Stimulated activated memory B cell treated with anti-CD40 and anti-IgM and Interleukin-4, amounts not matched to agents 10 μg/mL and 1 μg/mL and 100 μg/mL, for 72 hours (primary cell): ENCODE results near the gene TKTL2.

Experiments used
- ATAC-seq: fragments of 150-1000 bp; cut with Tn5 transposase; 2 replicates; pipeline ENCODE4 v1.10.0; 2021
- H3K27ac Mint-ChIP-seq: one replicate; pipeline ENCODE4 v1.8.0; 2022; ENCODE audit warnings: mild to moderate bottlenecking, mixed read lengths
- H3K27me3 Mint-ChIP-seq: one replicate; pipeline ENCODE4 v1.8.0; 2022; ENCODE audit warnings: mixed read lengths
- H3K36me3 Mint-ChIP-seq: one replicate; pipeline ENCODE4 v1.8.0; 2022; ENCODE audit warnings: mixed read lengths
- H3K4me1 Mint-ChIP-seq: one replicate; pipeline ENCODE4 v1.8.0; 2022; ENCODE audit warnings: mixed read lengths
- H3K4me3 Mint-ChIP-seq: one replicate; pipeline ENCODE4 v1.8.0; 2022; ENCODE audit warnings: mild to moderate bottlenecking, moderate library complexity, mixed read lengths
- H3K9me3 Mint-ChIP-seq: one replicate; pipeline ENCODE4 v1.8.0; 2022; ENCODE audit warnings: mixed read lengths

TKTL2 gene, protein sequence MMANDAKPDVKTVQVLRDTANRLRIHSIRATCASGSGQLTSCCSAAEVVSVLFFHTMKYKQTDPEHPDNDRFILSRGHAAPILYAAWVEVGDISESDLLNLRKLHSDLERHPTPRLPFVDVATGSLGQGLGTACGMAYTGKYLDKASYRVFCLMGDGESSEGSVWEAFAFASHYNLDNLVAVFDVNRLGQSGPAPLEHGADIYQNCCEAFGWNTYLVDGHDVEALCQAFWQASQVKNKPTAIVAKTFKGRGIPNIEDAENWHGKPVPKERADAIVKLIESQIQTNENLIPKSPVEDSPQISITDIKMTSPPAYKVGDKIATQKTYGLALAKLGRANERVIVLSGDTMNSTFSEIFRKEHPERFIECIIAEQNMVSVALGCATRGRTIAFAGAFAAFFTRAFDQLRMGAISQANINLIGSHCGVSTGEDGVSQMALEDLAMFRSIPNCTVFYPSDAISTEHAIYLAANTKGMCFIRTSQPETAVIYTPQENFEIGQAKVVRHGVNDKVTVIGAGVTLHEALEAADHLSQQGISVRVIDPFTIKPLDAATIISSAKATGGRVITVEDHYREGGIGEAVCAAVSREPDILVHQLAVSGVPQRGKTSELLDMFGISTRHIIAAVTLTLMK

DNA sequence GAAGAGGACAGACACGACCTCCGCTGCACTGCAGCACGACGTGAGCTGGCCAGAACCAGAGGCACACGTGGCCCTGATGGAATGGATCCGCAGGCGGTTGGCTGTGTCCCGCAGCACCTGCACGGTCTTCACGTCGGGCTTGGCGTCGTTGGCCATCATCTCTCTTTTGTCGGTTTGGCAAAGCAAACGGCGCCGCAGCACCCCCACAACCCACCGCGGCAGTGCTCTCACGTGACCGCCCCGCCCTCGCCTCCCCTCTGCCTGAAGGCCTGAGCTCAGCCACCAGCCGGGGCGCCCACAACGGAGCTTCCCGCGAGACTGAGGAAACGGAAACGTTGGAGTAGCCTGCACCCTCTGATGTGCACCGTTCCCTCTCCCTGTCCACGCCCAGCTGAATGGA lies at the start of gene TKTL2:
TSS of gene TKTL2 (minus strand) at position 179 of the 400 bp plus-strand sequence. CDS start at position 159, 20 bp downstream.
- no peak within 1 kb of the TSS for H3K4me3 Mint-ChIP-seq
- no peak within 1 kb of the TSS for H3K27ac Mint-ChIP-seq
- no peaks in the 10 kb centered on the region for H3K9me3 Mint-ChIP-seq
- H3K36me3 Mint-ChIP-seq: no peaks in the 10 kb centered on the region
- H3K4me1 Mint-ChIP-seq: no peaks in the 10 kb centered on the region
- ATAC-seq: no peak
- H3K27me3 Mint-ChIP-seq: no peaks in the 10 kb centered on the region

DNA sequence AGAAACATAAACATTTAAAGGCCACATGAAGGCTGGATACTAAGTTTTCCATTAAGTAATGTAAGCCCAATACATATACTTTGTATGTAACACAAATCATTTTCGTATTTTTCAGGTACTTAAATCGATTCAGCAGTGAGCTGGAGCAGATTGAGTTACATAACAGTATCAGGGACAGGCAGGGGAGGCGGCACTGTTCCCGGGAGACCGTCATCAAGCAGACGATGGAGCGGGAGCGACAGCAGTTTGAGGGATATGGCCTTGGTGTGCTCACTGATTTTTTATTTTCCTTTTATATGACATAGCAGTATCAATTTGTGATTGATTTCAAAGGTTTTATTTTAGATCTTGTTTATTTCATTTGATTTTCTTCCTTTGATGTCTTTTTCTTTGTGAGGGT lies 41.6 kb upstream of the TKTL2 start:
- H3K27me3 Mint-ChIP-seq: no peaks in the 10 kb centered on the region
- ATAC-seq: no peak
- no peak overlapping the region for H3K4me3 Mint-ChIP-seq
- H3K36me3 Mint-ChIP-seq: peaks cover 61% of the 10 kb centered on the region
- H3K9me3 Mint-ChIP-seq: no peaks in the 10 kb centered on the region
- peaks cover 5% of the 10 kb centered on the region for H3K4me1 Mint-ChIP-seq
- peak overlapping the region; percentile 21 for H3K27ac Mint-ChIP-seq

DNA sequence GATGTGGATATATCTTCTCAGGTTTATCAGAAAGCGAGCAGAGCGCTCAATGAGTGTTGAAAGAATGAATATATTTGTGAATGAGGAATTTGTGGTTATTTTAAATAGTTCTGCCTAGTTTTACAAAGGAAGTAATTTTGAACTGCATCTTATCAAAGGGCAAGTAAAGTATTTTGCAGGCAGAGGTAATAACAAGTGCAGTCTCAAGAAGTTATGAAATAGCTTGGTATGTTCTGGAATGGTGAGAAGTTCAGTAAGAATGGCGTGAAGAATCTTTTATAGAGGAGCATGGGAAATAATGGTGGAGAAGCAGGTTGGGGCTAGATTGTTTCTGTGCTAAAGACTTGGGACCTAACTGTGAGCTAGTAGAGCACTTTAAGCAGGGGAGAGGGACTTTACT lies 31.8 kb upstream of the TKTL2 start:
- no peak for ATAC-seq
- Mint-ChIP-seq H3K27ac (peak overlapping the region; percentile 38), H3K36me3 (peaks cover 30% of the 10 kb centered on the region), H3K27me3 (no peaks in the 10 kb centered on the region), H3K9me3 (no peaks in the 10 kb centered on the region), H3K4me1 (peaks cover 58% of the 10 kb centered on the region), H3K4me3 (no peak overlapping the region)

DNA sequence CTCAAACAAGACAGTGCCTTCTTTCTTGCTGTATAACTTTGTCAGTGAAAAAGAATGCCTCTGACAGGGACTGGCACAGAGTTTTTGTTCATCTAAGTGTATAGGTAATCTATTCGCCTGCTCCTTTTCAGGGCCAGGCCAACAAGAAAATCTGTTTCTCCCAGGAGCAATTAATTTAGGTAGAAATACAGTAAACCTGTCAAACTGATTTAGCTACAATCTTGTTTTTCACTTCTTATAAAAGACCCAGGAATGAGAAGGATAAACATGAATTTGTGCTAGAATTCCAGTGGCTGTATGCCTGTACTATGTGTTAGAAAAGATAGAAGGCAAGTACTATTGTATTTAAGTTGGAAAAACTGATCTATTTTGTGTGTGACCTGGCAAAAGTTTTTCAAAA lies 27.0 kb upstream of the TKTL2 start:
- Mint-ChIP-seq H3K9me3 (no peaks in the 10 kb centered on the region), H3K27me3 (no peaks in the 10 kb centered on the region), H3K36me3 (peaks cover 27% of the 10 kb centered on the region), H3K27ac (no peak overlapping the region), H3K4me1 (peaks cover 59% of the 10 kb centered on the region), H3K4me3 (no peak overlapping the region)
- ATAC-seq: no peak

DNA sequence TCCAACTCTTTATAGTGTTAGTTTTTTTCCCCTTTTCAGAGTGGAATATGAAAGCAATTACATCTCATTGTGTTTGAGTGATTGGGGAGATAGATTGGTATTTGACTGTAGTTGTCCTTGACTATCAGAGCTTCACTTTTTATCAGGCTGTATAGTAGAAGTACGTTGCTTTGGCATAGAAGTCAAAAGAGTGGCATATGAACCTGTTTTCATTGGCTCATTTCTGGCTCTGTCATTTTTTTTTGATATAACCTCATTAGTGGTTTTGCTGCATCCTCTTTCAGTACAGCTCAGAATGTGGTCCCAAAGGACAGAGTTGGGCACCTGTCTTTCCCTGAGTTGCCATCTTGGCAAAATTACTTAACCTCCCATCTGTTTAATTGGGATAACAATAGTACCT lies 22.3 kb upstream of the TKTL2 start:
- Mint-ChIP-seq H3K27ac (peak overlapping the region; percentile 98), H3K4me1 (peaks cover 36% of the 10 kb centered on the region), H3K9me3 (no peaks in the 10 kb centered on the region), H3K4me3 (peak overlapping the region; percentile 91), H3K27me3 (no peaks in the 10 kb centered on the region), H3K36me3 (peaks cover 21% of the 10 kb centered on the region)
- peak; percentile 65 for ATAC-seq

DNA sequence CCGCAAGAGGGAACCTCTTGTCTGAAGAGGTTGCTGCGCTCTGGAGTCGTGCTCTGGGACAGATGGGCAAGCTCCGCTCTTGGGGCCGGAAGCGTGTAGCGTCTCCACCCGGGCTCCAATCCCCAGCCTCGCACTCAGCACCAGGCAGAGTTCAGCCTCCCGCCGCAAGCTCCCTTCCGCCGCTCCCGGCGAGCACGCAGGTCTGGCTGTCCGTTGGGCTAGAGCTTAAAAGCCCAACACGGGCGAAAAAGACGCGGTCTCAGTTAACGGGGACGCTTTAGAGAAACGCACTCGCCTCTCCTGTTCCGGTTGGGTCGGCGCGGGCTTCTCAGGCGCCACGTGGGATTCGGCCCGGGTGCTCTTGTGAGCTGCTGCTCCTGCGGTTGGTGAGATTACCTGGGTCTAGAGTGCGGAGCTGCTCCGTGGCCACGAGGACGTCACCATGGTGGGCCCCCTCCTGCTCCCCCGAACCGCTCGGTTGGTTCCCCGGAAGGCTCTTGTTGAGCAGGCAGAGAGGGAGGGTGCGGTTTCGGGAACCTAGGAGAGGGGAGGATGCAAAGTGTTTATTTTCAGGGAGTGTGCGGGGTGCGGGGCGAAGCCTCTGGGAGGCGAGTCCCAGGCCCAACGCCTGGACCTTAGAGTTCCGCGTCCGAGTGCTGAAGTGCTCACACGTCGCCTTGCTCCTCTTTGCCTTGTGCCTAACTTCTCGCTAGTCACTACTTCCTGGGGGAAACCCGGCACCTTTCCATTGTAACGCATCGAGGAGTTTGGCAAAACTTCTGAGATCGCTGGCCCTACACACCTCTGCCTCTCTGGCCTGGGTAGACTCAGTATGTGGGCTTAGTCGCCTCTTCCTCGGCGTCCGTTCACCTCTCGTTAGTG lies 21.0 kb upstream of the TKTL2 start, which contains the start of gene TMA16:
TSS of gene TMA16 (plus strand) at position 331 of the 882 bp plus-strand sequence. CDS start at position 443, 112 bp downstream.
- peak; percentile 89 for ATAC-seq
- Mint-ChIP-seq H3K27me3 (no peaks in the 10 kb centered on the region), H3K27ac (peak within 1 kb of the TSS; percentile 98), H3K9me3 (no peaks in the 10 kb centered on the region), H3K4me1 (peaks cover 29% of the 10 kb centered on the region), H3K4me3 (peak within 1 kb of the TSS; percentile 91), H3K36me3 (peaks cover 16% of the 10 kb centered on the region)

DNA sequence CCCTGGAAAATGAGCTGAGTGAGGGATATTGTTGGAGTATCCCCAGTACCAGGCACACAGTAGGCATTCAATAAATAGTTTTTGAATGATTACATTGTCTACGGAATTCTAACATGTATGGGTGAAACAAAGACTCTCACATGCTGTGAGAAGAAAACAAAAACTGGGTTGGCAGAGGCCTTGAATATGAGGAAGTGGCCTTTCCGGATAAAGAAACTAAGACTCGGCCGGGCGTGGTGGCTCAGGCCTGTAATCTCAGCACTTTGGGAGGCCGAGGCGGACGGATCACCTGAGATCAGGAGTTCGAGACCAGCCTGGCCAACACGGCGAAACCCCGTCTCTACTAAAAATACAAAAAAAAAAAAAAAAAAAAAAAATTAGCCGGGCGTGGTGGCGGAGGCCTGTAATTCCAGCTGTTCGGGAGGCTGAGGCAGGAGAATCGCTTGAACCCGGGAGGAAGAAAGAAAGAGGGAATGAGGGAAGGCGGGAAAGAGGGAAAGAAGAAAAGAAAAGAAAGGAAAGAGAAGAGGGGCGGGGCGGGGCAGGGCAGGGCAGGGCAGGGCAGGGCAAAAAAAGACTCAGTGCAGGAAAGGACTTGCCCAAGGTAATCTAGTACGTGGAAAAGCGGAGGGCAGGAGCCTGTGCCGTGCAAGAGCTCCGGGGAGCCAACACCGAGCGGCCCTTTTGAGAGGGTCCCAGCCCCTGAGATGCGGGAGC lies 20.2 kb upstream of the TKTL2 start:
- Mint-ChIP-seq H3K27me3 (no peaks in the 10 kb centered on the region), H3K9me3 (no peaks in the 10 kb centered on the region), H3K27ac (peak overlapping the region; percentile 98), H3K4me1 (peaks cover 29% of the 10 kb centered on the region), H3K4me3 (peak overlapping the region; percentile 91), H3K36me3 (peaks cover 16% of the 10 kb centered on the region)
- peak; percentile 49 for ATAC-seq

DNA sequence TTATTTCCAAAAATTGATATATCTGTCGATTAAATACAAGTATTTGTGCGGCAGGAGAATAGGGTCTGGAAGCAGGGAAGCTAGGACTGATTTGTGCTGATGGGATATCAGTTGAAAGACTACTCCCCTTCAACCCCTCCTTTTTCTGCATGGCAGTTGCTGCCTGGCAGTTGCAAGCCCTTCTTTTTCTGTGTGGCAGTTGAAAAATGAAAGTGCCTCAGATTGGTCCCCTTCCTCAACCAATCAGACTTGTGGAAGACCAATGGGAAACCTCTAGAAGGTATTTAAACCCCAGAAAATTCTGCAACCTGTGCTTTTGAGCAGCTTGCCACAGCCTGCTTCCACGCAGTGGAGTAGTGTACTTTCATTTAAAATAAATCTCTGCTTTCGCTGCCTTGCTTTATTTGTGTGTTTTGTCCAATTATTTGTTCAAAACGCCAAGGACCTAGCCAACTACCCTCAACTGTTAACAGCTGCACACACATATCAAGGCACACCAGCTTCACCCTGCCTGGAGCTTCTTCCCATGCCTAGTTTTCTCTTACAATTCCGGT lies 19.5 kb upstream of the TKTL2 start:
- Mint-ChIP-seq H3K27me3 (no peaks in the 10 kb centered on the region), H3K27ac (peak overlapping the region; percentile 98), H3K36me3 (peaks cover 15% of the 10 kb centered on the region), H3K4me1 (peaks cover 30% of the 10 kb centered on the region), H3K9me3 (no peaks in the 10 kb centered on the region), H3K4me3 (peak overlapping the region; percentile 91)
- ATAC-seq: no peak

DNA sequence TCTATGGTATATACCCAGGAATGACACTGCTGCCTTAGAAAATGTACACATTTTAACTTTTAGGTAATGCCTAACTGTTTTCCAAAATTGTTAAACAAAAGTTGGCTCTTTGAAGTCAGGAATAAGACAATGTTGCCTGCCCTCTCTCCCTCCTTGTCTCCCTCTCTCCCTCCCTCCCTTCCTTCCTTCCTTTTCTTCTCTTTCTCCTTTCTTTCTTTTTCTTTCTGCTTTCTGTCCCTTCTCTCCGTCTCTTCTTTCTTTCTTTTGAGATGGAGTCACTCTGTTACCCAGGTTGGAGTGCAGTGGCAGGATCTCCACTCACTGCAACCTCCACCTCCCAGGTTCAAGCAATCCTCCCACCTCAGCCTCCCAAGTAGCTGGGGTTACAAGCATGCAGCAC lies 16.4 kb upstream of the TKTL2 start:
- H3K4me3 Mint-ChIP-seq: no peak overlapping the region
- no peak overlapping the region for H3K27ac Mint-ChIP-seq
- peaks cover 12% of the 10 kb centered on the region for H3K4me1 Mint-ChIP-seq
- ATAC-seq: no peak
- no peaks in the 10 kb centered on the region for H3K27me3 Mint-ChIP-seq
- H3K36me3 Mint-ChIP-seq: no peaks in the 10 kb centered on the region
- H3K9me3 Mint-ChIP-seq: no peaks in the 10 kb centered on the region

DNA sequence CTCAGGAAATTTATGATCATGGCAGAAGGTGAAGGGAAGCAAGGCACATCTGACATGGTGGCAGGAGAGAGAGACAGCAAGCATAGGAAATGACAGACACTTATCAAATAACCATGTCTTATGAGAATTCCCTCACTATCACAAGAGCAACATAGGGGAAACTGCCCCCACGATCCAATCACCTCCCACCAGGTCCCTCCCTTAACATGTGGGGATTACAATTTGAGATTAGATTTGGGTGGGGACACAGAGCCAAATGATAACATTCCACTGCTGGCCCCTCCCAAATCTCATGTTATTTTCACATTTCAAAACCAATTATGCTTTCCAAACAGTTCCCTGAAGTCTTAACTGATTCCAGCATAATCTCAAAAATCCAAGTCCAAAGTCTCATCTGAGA lies 12.8 kb upstream of the TKTL2 start:
- no peaks in the 10 kb centered on the region for H3K36me3 Mint-ChIP-seq
- no peak overlapping the region for H3K27ac Mint-ChIP-seq
- ATAC-seq: no peak
- no peak overlapping the region for H3K4me3 Mint-ChIP-seq
- peaks cover 6% of the 10 kb centered on the region for H3K4me1 Mint-ChIP-seq
- no peaks in the 10 kb centered on the region for H3K27me3 Mint-ChIP-seq
- no peaks in the 10 kb centered on the region for H3K9me3 Mint-ChIP-seq

DNA sequence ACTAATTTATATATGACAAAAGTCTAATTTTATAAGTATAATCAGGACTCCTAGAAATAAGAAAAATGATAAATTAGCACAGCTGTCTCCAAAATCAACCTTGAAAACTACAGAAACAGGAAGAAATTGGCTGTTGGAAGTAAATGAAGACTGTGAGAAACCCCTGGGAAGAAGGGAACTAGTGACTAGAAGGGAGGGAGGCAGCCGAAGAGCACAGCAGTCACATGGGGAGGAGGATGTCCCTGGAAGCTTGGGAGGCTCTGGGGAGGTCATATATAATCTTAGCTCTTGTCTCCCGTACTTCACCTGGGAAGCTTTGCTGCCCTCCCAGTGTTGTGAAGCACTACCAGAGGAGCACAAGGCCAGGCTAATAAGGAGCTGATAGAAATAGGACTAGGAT lies 12.0 kb upstream of the TKTL2 start:
- H3K27ac Mint-ChIP-seq: no peak overlapping the region
- H3K4me1 Mint-ChIP-seq: peaks cover 6% of the 10 kb centered on the region
- H3K27me3 Mint-ChIP-seq: no peaks in the 10 kb centered on the region
- no peak for ATAC-seq
- H3K36me3 Mint-ChIP-seq: no peaks in the 10 kb centered on the region
- H3K9me3 Mint-ChIP-seq: no peaks in the 10 kb centered on the region
- H3K4me3 Mint-ChIP-seq: no peak overlapping the region

DNA sequence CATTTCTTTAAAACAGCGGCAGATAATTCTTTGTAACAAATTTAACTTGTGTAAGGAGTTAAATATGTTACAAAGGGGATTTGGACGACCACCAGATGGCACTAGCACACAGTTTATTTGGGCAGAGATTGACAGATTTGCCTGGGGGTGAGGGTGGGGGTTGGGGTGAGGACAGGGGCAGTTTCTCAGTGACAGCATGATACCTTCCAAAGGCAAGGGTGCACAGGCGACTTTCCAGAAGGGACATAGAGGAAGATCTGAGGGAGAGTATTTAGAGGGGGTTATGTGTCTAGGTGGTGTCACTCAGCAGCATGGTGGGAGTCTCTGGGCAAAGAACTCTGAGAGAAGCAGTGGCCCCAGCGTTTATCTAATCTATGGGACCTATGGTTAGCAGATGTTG lies 11.4 kb upstream of the TKTL2 start:
- H3K27ac Mint-ChIP-seq: no peak overlapping the region
- no peaks in the 10 kb centered on the region for H3K9me3 Mint-ChIP-seq
- H3K4me1 Mint-ChIP-seq: peaks cover 6% of the 10 kb centered on the region
- H3K36me3 Mint-ChIP-seq: no peaks in the 10 kb centered on the region
- H3K4me3 Mint-ChIP-seq: no peak overlapping the region
- no peaks in the 10 kb centered on the region for H3K27me3 Mint-ChIP-seq
- peak; percentile 45 for ATAC-seq

DNA sequence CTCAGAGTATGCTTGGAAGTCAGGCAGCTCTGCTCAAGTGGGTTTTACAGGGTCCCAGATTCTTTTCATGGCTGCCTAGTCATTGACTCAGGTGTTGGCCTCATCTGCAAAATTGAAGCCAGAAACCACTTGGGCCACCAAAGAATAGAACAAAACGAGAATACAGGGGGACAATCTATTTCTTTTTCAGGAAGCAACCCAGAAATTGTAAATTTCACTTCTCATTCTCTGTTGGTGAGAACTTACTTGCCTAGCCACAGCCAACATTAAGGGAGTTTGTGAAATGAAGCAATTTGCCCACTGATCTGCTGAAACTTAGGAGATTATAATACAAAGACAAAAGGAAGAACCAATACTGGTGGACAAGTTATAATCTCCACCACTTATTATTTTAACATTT lies 8.6 kb upstream of the TKTL2 start:
- Mint-ChIP-seq H3K36me3 (no peaks in the 10 kb centered on the region), H3K9me3 (no peaks in the 10 kb centered on the region), H3K4me3 (no peak overlapping the region), H3K4me1 (no peaks in the 10 kb centered on the region), H3K27me3 (no peaks in the 10 kb centered on the region), H3K27ac (no peak overlapping the region)
- peak; percentile 74 for ATAC-seq

DNA sequence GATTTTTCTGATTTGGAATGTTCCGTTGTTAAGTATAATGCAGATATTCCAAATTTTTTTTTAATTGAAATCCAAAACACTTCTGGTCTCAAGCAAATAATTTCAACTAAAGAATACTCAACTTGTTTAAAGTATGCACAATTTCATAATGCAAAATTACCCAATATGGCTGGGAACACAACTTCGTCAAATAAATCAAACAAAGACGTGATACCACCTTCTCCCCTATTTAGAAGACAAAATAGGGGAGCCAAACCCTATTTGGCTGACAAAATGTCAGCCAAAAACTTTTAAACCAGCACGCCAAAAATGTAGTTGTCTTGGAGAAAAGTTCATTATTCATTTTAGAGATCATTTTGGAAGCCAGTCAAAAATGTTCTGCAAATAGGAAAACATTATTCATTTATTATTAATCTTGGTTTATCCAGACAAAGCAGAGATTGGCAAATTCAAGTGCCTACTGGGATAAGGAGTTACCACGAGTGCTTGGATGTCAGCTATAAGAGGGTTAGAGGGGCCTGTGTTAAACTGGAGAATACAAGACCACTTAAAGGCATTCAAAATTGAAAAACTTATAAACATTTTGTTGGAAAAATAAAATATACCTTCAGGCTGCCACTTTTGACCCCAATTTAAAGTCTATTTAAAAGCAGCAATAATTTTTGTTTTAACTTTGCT lies 3.3 kb upstream of the TKTL2 start:
- no peak for ATAC-seq
- no peaks in the 10 kb centered on the region for H3K27me3 Mint-ChIP-seq

More for the DNA sequence above, 3.3 kb upstream of the TKTL2 start:
- no peaks in the 10 kb centered on the region for H3K4me1 Mint-ChIP-seq
- no peaks in the 10 kb centered on the region for H3K36me3 Mint-ChIP-seq
- H3K27ac Mint-ChIP-seq: no peak overlapping the region
- H3K4me3 Mint-ChIP-seq: no peak overlapping the region
- no peaks in the 10 kb centered on the region for H3K9me3 Mint-ChIP-seq
